A673 (cell line): ENCODE measurements around the gene SUPT3H.

Source experiments
- EZH2 ChIP-seq: fragments of 200-600 bp; sonication (generic); IDR thresholded peaks from 2 replicates; pipeline ENCODE4 v1.6.1; 2017; ENCODE audit warnings: borderline replicate concordance, low read depth, mild to moderate bottlenecking, mixed read lengths, antibody characterized with exemption, low read length; ENCODE audit not compliant: poor library complexity, severe bottlenecking
- TF ChIP-seq, protein P1 (sequence below): fragments of 300-800, 200-600 bp; sonication (generic); conservative IDR thresholded peaks from 2 replicates; pipeline ENCODE4 v1.5.1; 2017; ENCODE audit warnings: low read depth, mild to moderate bottlenecking, antibody characterized with exemption, low read length, moderate library complexity, mixed read lengths

GRCh38 chr6:45191414-45191813, 186.3 kb downstream of the SUPT3H start:
- TF ChIP-seq, protein P1, sequence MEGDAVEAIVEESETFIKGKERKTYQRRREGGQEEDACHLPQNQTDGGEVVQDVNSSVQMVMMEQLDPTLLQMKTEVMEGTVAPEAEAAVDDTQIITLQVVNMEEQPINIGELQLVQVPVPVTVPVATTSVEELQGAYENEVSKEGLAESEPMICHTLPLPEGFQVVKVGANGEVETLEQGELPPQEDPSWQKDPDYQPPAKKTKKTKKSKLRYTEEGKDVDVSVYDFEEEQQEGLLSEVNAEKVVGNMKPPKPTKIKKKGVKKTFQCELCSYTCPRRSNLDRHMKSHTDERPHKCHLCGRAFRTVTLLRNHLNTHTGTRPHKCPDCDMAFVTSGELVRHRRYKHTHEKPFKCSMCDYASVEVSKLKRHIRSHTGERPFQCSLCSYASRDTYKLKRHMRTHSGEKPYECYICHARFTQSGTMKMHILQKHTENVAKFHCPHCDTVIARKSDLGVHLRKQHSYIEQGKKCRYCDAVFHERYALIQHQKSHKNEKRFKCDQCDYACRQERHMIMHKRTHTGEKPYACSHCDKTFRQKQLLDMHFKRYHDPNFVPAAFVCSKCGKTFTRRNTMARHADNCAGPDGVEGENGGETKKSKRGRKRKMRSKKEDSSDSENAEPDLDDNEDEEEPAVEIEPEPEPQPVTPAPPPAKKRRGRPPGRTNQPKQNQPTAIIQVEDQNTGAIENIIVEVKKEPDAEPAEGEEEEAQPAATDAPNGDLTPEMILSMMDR: no peak
- no peak for TF ChIP-seq EZH2
